Measurements from ENCODE around the gene TSPAN9.

- TF ChIP-seq CTCF (IDR thresholded peaks at IDR 0.05) (peak; percentile 96), EZH2 (IDR thresholded peaks at IDR 0.05) (no peak), EZH2phosphoT487 (IDR thresholded peaks at IDR 0.05) (no peak)
Measured at GRCh38 chr12:3202734-3203446, 125.7 kb downstream of the TSPAN9 start.
